SH-SY5Y (cell line): Measurements from ENCODE around the gene PGRMC1.

Experiments
- GATA2 ChIP-seq: IDR thresholded peaks from 2 replicates; pipeline ENCODE4 v1.6.1; 2011; ENCODE audit warnings: mild to moderate bottlenecking, low read depth, low read length
- GATA3 ChIP-seq: IDR thresholded peaks from 2 replicates; pipeline ENCODE4 v1.6.1; 2011; ENCODE audit warnings: low read depth, mild to moderate bottlenecking, low read length, moderate library complexity

PGRMC1 gene

GRCh38 chrX:119235872-119236622 lies at the start of gene PGRMC1:
TSS of gene PGRMC1 (plus strand) at chrX:119236285. CDS start at chrX:119236364, 79 bp downstream.
- TF ChIP-seq GATA3 (no peak), GATA2 (no peak)

GRCh38 chrX:119186763-119187162 lies 49.3 kb upstream of the PGRMC1 start:
- no peak for TF ChIP-seq GATA3
- TF ChIP-seq GATA2: no peak

- no peak for TF ChIP-seq GATA2
Observed at GRCh38 chrX:119187298-119187697, 48.8 kb upstream of the PGRMC1 start.

GRCh38 chrX:119189115-119189514 lies 47.0 kb upstream of the PGRMC1 start:
- no peak for TF ChIP-seq GATA3

- TF ChIP-seq GATA2 (no peak), GATA3 (no peak)
Observed at GRCh38 chrX:119189595-119189994, 46.5 kb upstream of the PGRMC1 start.

- no peak for TF ChIP-seq GATA2
- no peak for TF ChIP-seq GATA3
Observed at GRCh38 chrX:119190091-119190681, 45.9 kb upstream of the PGRMC1 start.

GRCh38 chrX:119190831-119191230 lies 45.3 kb upstream of the PGRMC1 start:
- TF ChIP-seq GATA3: no peak
- no peak for TF ChIP-seq GATA2

GRCh38 chrX:119194621-119195020 lies 41.5 kb upstream of the PGRMC1 start:
- no peak for TF ChIP-seq GATA3

- TF ChIP-seq GATA3 (no peak), GATA2 (no peak)
Observed at GRCh38 chrX:119201570-119201969, 34.5 kb upstream of the PGRMC1 start.

- TF ChIP-seq GATA3 (no peak), GATA2 (no peak)
Observed at GRCh38 chrX:119206203-119206602, 29.9 kb upstream of the PGRMC1 start.

GRCh38 chrX:119208401-119209057 lies 27.6 kb upstream of the PGRMC1 start:
- TF ChIP-seq GATA3 (no peak), GATA2 (no peak)

- TF ChIP-seq GATA2: no peak
- no peak for TF ChIP-seq GATA3
Observed at GRCh38 chrX:119211649-119212014, 24.5 kb upstream of the PGRMC1 start.

GRCh38 chrX:119218198-119218597 lies 17.9 kb upstream of the PGRMC1 start:
- TF ChIP-seq GATA2 (no peak), GATA3 (no peak)

- TF ChIP-seq GATA2: no peak
- TF ChIP-seq GATA3: no peak
Observed at GRCh38 chrX:119222932-119223331, 13.2 kb upstream of the PGRMC1 start.

GRCh38 chrX:119223783-119224182 lies 12.3 kb upstream of the PGRMC1 start:
- no peak for TF ChIP-seq GATA3
- TF ChIP-seq GATA2: no peak
